CD4-positive, alpha-beta T cell (primary cell): ENCODE data around the gene BLMH. TPM values are rescaled to one million over a fixed set of nuclear protein-coding genes. Genes with fewer than 3 reads are reported as not detected.
A peak's percentile ranks its signal among the peaks of the same experiment; 100 is the strongest.

Source experiments
- ATAC-seq: fragments of 200-7000 bp; cut with Tn5 transposase; one replicate; pipeline ENCODE4 v1.10.0; 2022; ENCODE audit warnings: mild to moderate bottlenecking; ENCODE audit not compliant: poor library complexity
- CTCF ChIA-PET: fragments of 350-600 bp; sonication (Branson Sonifier 250); formaldehyde crosslinking; loops from one replicate; lab custom pipeline; 2021; ENCODE audit warnings: antibody characterized with exemption, inconsistent platforms; lab: Charles Lee
- POLR2A ChIA-PET: fragments of 350-600 bp; sonication (Branson Sonifier 250); formaldehyde crosslinking; loops from one replicate; lab custom pipeline; 2021; ENCODE audit warnings: antibody characterized with exemption, inconsistent platforms; lab: Charles Lee
- DNase-seq, 14 experiments: peaks; one replicate each; pipeline ENCODE4 v3.0.0-alpha.2; 2013 to 2020; ENCODE audit warnings: mixed read lengths in 2 of 14
- H3K27ac ChIP-seq, 2 donors: one replicate each; pipeline versions ENCODE4 v1.5.1 to v1.7.0; 2013; ENCODE audit warnings: low read length in 2 of 2, low read depth in 1 of 2, mild to moderate bottlenecking in 1 of 2
- H3K27me3 ChIP-seq, 2 experiments: 1 replicate in 1 of 2; 2 replicates in 1 of 2; pipeline versions ENCODE4 v1.6.1 to v1.7.0; 2013; ENCODE audit warnings: low read length in 2 of 2, control low read depth in 1 of 2, mild to moderate bottlenecking in 1 of 2, moderate library complexity in 1 of 2; ENCODE audit not compliant: insufficient read depth in 2 of 2, control insufficient read depth in 1 of 2
- H3K36me3 ChIP-seq: one replicate; pipeline ENCODE4 v1.6.1; 2013; ENCODE audit warnings: low read length, control low read depth; ENCODE audit not compliant: insufficient read depth
- H3K4me1 ChIP-seq: one replicate; pipeline ENCODE4 v1.6.1; 2013; ENCODE audit warnings: low read length, control low read depth; ENCODE audit not compliant: insufficient read depth
- H3K4me3 ChIP-seq: one replicate; pipeline ENCODE4 v1.5.1; 2013; ENCODE audit warnings: mild to moderate bottlenecking, low read length, moderate library complexity
- H3K9me3 ChIP-seq, 2 experiments: 1 replicate in 1 of 2; 2 replicates in 1 of 2; pipeline versions ENCODE4 v1.6.1 to v1.7.0; 2013; ENCODE audit warnings: low read length in 2 of 2, mild to moderate bottlenecking in 2 of 2, control low read depth in 1 of 2, moderate library complexity in 1 of 2; ENCODE audit not compliant: control insufficient read depth in 1 of 2, insufficient read depth in 1 of 2
- H3K27ac Mint-ChIP-seq: one replicate; pipeline ENCODE4 v1.8.0; 2020; ENCODE audit warnings: mixed read lengths
- H3K27me3 Mint-ChIP-seq: one replicate; pipeline ENCODE4 v1.8.0; 2021; ENCODE audit warnings: mixed read lengths
- H3K36me3 Mint-ChIP-seq: one replicate; pipeline ENCODE4 v1.8.0; 2021; ENCODE audit warnings: low read depth, mixed read lengths
- H3K4me1 Mint-ChIP-seq: one replicate; pipeline ENCODE4 v1.8.0; 2021; ENCODE audit warnings: low read depth, mixed read lengths
- H3K4me3 Mint-ChIP-seq: one replicate; pipeline ENCODE4 v1.8.0; 2020; ENCODE audit warnings: mild to moderate bottlenecking, mixed read lengths
- H3K9me3 Mint-ChIP-seq: one replicate; pipeline ENCODE4 v1.8.0; 2020; ENCODE audit warnings: mixed read lengths
- intact Hi-C, 2 experiments: fragments of 100-400 bp; cut with DNase I in 1 of 2; cut with micrococcal nuclease in 1 of 2; formaldehyde crosslinking; loops; one replicate each; pipeline versions ENCODE4 v1.15.1 to v1.9.0; 2023 to 2025; cut with DNase I, micrococcal nuclease
- total RNA-seq, 174 experiments: library from RNA in 2 of 174; stranded (reverse) in 2 of 174; gene quantifications; one replicate each; pipeline ENCODE4 v1.2.3 and lab custom pipeline; 2021 to 2026
- TF ChIP-seq, protein P1 (sequence below): fragments of 200-600 bp; IDR thresholded peaks from one replicate; pipeline ENCODE4 v1.8.0; 2022; ENCODE audit warnings: antibody characterized with exemption, mild to moderate bottlenecking

The BLMH gene
- total RNA-seq, 2 experiments from 2014 or later: 32.9 to 36.5 TPM

- TF ChIP-seq, protein P1, sequence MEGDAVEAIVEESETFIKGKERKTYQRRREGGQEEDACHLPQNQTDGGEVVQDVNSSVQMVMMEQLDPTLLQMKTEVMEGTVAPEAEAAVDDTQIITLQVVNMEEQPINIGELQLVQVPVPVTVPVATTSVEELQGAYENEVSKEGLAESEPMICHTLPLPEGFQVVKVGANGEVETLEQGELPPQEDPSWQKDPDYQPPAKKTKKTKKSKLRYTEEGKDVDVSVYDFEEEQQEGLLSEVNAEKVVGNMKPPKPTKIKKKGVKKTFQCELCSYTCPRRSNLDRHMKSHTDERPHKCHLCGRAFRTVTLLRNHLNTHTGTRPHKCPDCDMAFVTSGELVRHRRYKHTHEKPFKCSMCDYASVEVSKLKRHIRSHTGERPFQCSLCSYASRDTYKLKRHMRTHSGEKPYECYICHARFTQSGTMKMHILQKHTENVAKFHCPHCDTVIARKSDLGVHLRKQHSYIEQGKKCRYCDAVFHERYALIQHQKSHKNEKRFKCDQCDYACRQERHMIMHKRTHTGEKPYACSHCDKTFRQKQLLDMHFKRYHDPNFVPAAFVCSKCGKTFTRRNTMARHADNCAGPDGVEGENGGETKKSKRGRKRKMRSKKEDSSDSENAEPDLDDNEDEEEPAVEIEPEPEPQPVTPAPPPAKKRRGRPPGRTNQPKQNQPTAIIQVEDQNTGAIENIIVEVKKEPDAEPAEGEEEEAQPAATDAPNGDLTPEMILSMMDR: no peak
- no peak overlapping the region for H3K4me3 ChIP-seq
- peak overlapping the region; percentile 51 to 53 for H3K27ac ChIP-seq
- Mint-ChIP-seq H3K9me3 (no peaks in the 10 kb centered on the region), H3K27me3 (no peaks in the 10 kb centered on the region), H3K27ac (peak overlapping the region; percentile 88), H3K36me3 (no peaks in the 10 kb centered on the region), H3K4me1 (peaks cover 61% of the 10 kb centered on the region), H3K4me3 (no peak overlapping the region)
- H3K36me3 ChIP-seq: no peaks in the 10 kb centered on the region
- DNase-seq (no peak), ATAC-seq (no peak)
- CTCF ChIA-PET: interaction anchor here (1.1 to 2.5 kb wide), 2 partner anchors 12 to 152 kb away, joined by 3 to 19 read pairs; partner anchors contain the start of gene GOSR1
- H3K27me3 ChIP-seq: no peaks in the 10 kb centered on the region
- peaks cover 42% of the 10 kb centered on the region for H3K4me1 ChIP-seq
- intact Hi-C loops: no loop called here
- H3K9me3 ChIP-seq: no peaks in the 10 kb centered on the region
- POLR2A ChIA-PET: interaction anchor here (0.6 to 3.4 kb wide), 3 partner anchors 11 to 190 kb away, joined by 3 to 38 read pairs (median 3); no protein-coding TSS in a partner anchor
These were observed 33.0 kb upstream of the BLMH start for GRCh38 chr17:30324723-30325122.

- Mint-ChIP-seq H3K27ac (peak overlapping the region; percentile 88), H3K9me3 (no peaks in the 10 kb centered on the region), H3K4me1 (peaks cover 58% of the 10 kb centered on the region), H3K27me3 (no peaks in the 10 kb centered on the region), H3K36me3 (no peaks in the 10 kb centered on the region), H3K4me3 (peak overlapping the region; percentile 58)
- DNase-seq: peak in 13 of 14 experiments; percentile 14 to 69 (median 39)
- TF ChIP-seq, protein P1: no peak
- Histone ChIP-seq H3K9me3 (no peaks in the 10 kb centered on the region), H3K4me3 (no peak overlapping the region), H3K27ac (peak overlapping the region; percentile 51 to 53), H3K36me3 (no peaks in the 10 kb centered on the region), H3K27me3 (no peaks in the 10 kb centered on the region), H3K4me1 (peaks cover 36% of the 10 kb centered on the region)
- CTCF ChIA-PET: interaction anchor here (0.9 to 2.5 kb wide), 7 partner anchors 10 to 153 kb away, joined by 3 to 19 read pairs (median 3); partner anchors contain the start of genes GOSR1 and TMIGD1
- ATAC-seq: peak; percentile 59
- POLR2A ChIA-PET: interaction anchor here (0.7 to 3.4 kb wide), 21 partner anchors 7 to 480 kb away, joined by 3 to 45 read pairs (median 4); partner anchors contain the start of genes BLMH, CPD, GOSR1 and NSRP1
- intact Hi-C loops: loop anchor here in 1 of 2 experiments (1.0 kb wide), 2 partner anchors 8 to 12 kb away; no protein-coding TSS in a partner anchor
These were observed 32.2 kb upstream of the BLMH start for GRCh38 chr17:30323895-30324319.

GRCh38 chr17:30323262-30323894, 31.6 kb upstream of the BLMH start:
- peak; percentile 85 for ATAC-seq
- Mint-ChIP-seq H3K4me3 (peak overlapping the region; percentile 58), H3K27me3 (no peaks in the 10 kb centered on the region), H3K36me3 (no peaks in the 10 kb centered on the region), H3K9me3 (no peaks in the 10 kb centered on the region), H3K4me1 (peaks cover 58% of the 10 kb centered on the region), H3K27ac (peak overlapping the region; percentile 88)
- peak overlapping the region; percentile 51 to 53 for H3K27ac ChIP-seq
- H3K9me3 ChIP-seq: no peaks in the 10 kb centered on the region
- ChIA-PET CTCF (interaction anchor here (0.9 to 2.5 kb wide), 6 partner anchors 10 to 55 kb away, joined by 3 to 19 read pairs (median 4); partner anchors contain the start of gene TMIGD1), POLR2A (interaction anchor here (0.7 to 3.4 kb wide), 22 partner anchors 8 to 481 kb away, joined by 3 to 45 read pairs (median 4); partner anchors contain the start of genes BLMH, CPD, GOSR1 and NSRP1)
- DNase-seq: peak; percentile 22 to 89 (median 61)
- peaks cover 35% of the 10 kb centered on the region for H3K4me1 ChIP-seq
- H3K36me3 ChIP-seq: no peaks in the 10 kb centered on the region
- H3K4me3 ChIP-seq: no peak overlapping the region
- intact Hi-C loops: loop anchor here in 1 of 2 experiments (1.0 kb wide), 2 partner anchors 9 to 13 kb away; no protein-coding TSS in a partner anchor
- TF ChIP-seq, protein P1: no peak
- no peaks in the 10 kb centered on the region for H3K27me3 ChIP-seq
